Bronchial epithelial cell (primary cell): ENCODE measurements around the gene C5orf58. TPM values are rescaled to one million over a fixed set of nuclear protein-coding genes. Genes with fewer than 3 reads are reported as not detected.
A peak's percentile ranks its signal among the peaks of the same experiment; 100 is the strongest.
"Not testable (repeated sequence)": the region's sequence is repeated elsewhere in the genome, so short reads cannot be mapped to it uniquely, and the experiment has no call there.

Source experiments
- DNase-seq: peaks from one replicate; pipeline ENCODE4 v3.0.0-alpha.2; 2010; ENCODE audit warnings: low read depth
- FAIRE-seq: peaks from 2 replicates; lab custom pipeline; 2011; peaks lifted over from hg19 to GRCh38; lab: Jason Lieb, UNC
- H3K27me3 ChIP-seq: 2 replicates; pipeline ENCODE4 v1.5.1; 2011; ENCODE audit warnings: low read length; ENCODE audit not compliant: control insufficient read depth, insufficient read depth
- H3K36me3 ChIP-seq: 2 replicates; pipeline ENCODE4 v1.5.1; 2011; ENCODE audit warnings: low read length; ENCODE audit not compliant: control insufficient read depth, insufficient read depth
- H3K4me3 ChIP-seq: 2 replicates; pipeline ENCODE4 v1.5.1; 2011; ENCODE audit warnings: mild to moderate bottlenecking, low read depth, low read length, control low read depth
- total RNA-seq: library from RNA; depleted of rRNA; stranded (reverse); fragments of >200 nt; gene quantifications from 2 replicates; pipeline ENCODE4 v1.2.1, GENCODE V29; 2014
- TF ChIP-seq, protein P1 (sequence below): IDR thresholded peaks from 2 replicates; pipeline ENCODE4 v1.5.1; 2011; ENCODE audit warnings: mild to moderate bottlenecking, moderate library complexity, low read length, control low read depth, inconsistent platforms; ENCODE audit not compliant: insufficient read depth, severe bottlenecking

The C5orf58 gene
- total RNA-seq, 1 donor from 2014 or later: not detected

DNA sequence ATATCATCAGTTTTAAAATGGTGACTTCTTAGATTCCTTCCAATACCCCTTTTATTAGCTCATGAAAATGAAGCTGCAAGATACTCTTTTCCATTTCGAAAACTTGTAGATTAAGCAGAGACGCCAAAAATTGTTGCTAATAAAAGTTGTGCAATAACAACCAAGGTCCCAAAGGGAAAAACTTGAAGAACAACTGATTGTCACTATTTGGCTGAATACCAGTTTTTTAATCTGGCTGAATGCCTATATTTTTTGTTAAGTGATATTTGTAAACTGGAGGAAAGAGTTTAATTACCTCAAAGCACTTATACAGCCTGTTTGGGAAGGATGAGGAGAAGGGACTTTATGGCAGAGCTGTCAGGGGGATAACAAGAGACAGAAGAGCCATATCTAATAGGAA lies 14.6 kb downstream of the C5orf58 start:
- DNase-seq: no peak
- H3K27me3 ChIP-seq: no peaks in the 10 kb centered on the region
- H3K4me3 ChIP-seq: no peak overlapping the region
- no peak for FAIRE-seq
- no peaks in the 10 kb centered on the region for H3K36me3 ChIP-seq
- TF ChIP-seq, protein P1, sequence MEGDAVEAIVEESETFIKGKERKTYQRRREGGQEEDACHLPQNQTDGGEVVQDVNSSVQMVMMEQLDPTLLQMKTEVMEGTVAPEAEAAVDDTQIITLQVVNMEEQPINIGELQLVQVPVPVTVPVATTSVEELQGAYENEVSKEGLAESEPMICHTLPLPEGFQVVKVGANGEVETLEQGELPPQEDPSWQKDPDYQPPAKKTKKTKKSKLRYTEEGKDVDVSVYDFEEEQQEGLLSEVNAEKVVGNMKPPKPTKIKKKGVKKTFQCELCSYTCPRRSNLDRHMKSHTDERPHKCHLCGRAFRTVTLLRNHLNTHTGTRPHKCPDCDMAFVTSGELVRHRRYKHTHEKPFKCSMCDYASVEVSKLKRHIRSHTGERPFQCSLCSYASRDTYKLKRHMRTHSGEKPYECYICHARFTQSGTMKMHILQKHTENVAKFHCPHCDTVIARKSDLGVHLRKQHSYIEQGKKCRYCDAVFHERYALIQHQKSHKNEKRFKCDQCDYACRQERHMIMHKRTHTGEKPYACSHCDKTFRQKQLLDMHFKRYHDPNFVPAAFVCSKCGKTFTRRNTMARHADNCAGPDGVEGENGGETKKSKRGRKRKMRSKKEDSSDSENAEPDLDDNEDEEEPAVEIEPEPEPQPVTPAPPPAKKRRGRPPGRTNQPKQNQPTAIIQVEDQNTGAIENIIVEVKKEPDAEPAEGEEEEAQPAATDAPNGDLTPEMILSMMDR: no peak

DNA sequence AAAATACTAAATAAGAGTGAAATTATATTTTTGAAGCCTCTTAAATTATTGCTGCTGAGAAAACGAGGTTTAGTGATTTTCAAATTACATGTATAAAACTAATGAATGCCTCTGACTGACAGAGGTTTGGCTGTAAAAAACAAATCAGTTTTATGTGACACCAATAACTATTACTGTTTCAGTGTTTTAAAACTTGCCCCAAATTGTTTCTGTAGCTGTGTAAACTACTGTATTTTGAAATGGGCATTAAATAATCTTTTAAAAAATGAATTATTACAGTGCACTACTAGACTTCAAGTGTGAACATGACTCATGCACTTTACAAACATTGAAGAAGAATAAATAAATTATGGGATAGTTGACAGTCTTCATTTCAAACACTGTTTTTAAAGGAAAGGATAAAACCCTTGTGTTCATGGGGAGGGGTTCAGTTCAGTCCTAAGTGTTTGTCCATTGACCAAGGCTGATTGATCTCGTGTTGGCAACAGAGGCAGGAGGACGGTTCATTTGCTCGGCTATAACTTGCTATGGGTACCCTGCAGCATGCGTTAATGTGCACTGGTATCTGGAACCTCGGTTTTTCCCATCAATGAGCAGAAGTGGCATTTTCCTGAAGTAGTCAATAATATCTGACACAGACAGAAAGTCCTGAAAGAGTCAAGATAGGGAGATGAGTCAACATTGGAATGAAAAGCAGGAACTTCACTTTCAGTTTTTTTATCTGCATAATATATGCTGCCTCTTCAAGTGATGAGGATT lies 15.6 kb downstream of the C5orf58 start:
- FAIRE-seq: no peak
- peak; percentile 53 for DNase-seq
- Histone ChIP-seq H3K4me3 (no peak overlapping the region), H3K36me3 (no peaks in the 10 kb centered on the region), H3K27me3 (no peaks in the 10 kb centered on the region)
- TF ChIP-seq, protein P1: no peak

DNA sequence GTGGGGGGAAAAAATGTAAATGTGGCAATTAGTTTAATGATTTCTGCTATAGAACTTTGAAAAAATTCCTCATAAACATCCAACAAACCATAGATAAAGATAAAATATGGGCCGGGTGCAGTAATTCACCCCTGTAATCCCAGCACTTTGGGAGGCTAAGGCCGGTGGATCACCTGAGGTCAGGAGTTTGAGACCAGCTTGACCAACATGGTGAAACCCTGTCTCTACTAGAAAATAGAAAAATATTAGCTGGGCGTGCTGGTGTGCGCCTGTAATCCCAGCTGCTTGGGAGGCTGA lies 16.1 kb downstream of the C5orf58 start:
- FAIRE-seq, H3K4me3 ChIP-seq, H3K36me3 ChIP-seq, DNase-seq, H3K27me3 ChIP-seq: not testable (repeated sequence)

DNA sequence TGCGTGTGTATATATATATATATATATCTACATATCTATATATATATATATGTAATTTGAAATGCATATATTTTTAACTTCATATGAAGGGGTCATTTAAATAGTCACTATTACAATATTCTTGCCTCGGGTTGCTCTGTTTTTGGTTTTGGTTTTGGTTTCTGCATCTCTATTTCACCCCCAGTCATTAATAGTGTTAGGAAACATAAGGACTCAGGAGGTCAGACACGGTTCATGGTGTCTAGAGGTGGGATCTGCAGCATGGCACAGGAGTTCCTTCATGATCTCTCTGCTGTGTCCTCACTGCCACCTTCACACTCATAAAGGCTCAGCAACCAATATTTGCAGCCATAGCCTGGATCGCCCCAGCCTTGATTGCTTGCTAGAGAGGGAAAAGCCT lies 16.6 kb downstream of the C5orf58 start:
- H3K4me3 ChIP-seq: no peak overlapping the region
- no peaks in the 10 kb centered on the region for H3K27me3 ChIP-seq
- no peaks in the 10 kb centered on the region for H3K36me3 ChIP-seq
- DNase-seq (no peak), FAIRE-seq (peak; percentile 77)
- TF ChIP-seq, protein P1: no peak

DNA sequence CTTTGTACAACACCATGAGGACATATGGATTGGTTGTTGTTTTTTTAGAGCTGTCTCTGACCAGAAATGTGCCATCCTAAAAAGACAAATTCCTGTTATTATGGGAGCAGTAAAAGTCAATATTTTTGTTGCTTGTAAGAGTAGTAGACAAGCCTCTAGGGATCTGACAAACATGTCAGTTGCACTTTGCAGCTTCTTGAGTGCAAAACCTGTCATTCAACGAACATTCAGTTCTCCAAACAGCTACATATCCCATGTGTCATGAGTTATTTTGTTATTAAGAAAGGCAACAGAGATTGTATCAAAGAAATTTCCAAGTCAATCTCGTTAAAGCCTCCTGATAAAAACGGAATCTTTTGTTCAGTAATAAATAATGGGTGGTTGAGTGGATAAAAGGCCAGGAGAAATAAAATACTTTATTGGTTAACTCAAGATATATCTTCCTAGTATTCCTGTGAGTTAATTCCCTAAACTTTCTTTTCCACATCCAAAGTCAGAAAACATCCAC lies 18.1 kb downstream of the C5orf58 start:
- FAIRE-seq (no peak), DNase-seq (no peak)
- no peaks in the 10 kb centered on the region for H3K27me3 ChIP-seq

DNA sequence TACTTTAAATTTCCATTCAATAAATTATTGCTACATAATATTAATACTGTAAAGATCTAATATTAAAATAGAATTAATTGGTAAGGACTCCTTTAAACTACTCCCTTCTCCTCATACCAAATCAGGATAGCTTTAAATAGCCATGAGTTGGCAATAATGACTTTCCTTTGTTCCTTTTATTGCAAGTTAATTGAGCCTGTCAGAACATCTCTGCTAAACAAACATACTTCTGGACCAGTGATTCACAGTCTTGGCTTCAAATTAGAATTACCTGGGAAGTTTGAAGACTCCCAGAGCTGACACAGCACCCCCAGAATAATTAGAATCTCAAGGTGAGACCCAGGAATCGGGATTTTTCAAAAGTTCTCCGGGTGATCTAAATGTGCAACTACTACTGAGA lies 18.7 kb downstream of the C5orf58 start:
- Histone ChIP-seq H3K4me3 (no peak overlapping the region), H3K27me3 (no peaks in the 10 kb centered on the region), H3K36me3 (no peaks in the 10 kb centered on the region)
- DNase-seq (peak; percentile 90), FAIRE-seq (no peak)
- TF ChIP-seq, protein P1: no peak

More for the DNA sequence above, 18.1 kb downstream of the C5orf58 start:
- no peak overlapping the region for H3K4me3 ChIP-seq
- TF ChIP-seq, protein P1: no peak
- no peaks in the 10 kb centered on the region for H3K36me3 ChIP-seq
